CD4-positive, alpha-beta T cell treated with Interleukin-15 for 1 hour (primary cell): Measurements from ENCODE around the gene IL15RA.
"Not testable (repeated sequence)": the region's sequence is repeated elsewhere in the genome, so short reads cannot be mapped to it uniquely, and the experiment has no call there.

ENCODE experiments used
- DNase-seq: peaks from one replicate; pipeline ENCODE4 v3.0.0-alpha.2; 2020

Gene IL15RA

DNA sequence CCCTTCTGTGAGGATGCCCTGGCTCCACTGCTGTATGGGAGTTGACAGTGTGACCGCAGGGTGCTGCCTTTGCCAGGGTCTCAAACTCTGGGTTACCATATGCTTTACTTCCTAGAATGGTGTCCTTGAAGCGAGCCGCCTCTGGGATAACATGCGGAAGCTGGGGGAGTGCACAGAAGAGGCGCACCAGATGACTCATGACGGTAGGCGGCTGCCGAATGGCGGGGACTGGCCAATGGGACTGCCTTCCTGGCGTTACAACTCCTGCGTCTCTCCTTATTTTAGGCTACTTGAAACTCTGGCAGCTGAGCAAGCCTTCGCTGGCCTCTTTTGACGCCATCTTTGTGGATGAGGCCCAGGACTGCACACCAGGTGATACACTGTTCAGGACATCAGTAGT is 60.0 kb downstream of the IL15RA start:
- DNase-seq = no peak

DNA sequence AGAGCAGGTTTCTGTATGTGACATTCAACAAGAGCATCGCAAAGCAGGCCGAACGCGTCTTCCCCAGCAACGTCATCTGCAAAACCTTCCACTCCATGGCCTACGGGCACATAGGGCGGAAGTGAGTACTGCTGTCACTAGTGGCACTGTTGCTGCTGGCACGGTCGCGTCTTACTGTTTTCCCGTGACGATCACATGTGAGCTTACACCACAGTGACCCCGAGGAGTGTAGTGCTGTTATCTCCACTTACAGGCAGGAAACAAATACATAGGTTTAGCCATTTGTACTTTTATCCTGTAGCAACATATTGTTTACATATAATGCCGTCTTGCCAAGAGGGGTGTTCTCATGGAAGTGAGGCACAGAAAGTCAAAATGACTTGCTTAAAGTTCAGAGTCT is 61.9 kb downstream of the IL15RA start:
- DNase-seq = no peak

DNA sequence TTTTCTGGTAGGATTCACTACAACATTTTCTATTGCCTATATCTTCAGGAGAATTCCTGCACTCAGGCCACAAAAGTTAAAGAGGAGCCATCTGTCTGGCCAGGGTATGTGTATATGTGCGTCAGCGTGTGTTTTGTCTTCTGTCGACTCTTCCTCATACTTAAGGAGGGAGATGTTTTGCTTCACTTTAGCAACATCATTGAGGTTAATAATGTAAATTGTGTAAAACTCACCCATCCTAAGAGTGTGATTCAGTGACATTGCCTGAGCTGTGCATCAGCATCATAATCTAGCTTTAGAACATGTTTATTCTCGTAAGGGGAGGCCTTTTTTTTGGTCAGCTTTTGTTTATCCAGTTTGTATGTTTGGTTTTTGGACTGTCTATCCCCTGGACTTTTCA is 63.6 kb downstream of the IL15RA start:
- no peak for DNase-seq

DNA sequence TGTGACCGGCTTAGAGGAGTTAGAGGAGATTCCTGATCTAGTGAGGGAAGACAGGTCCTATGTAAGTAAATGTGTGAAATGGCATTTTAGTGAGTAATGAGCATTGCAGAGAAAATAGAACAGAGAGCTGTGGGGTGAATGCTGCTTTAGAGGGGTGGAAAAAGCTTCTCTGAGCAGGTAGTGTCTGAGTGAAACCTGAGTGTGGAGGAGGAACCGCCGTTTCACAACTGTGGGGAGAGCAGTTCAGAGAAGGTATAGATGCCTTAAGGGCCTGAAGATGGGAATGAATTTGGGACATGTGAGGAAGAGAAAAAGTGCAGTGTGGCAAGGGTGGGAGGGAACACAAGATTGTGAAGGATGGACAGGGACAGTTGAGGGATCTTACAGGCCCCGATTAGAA is 65.7 kb downstream of the IL15RA start:
- no peak for DNase-seq

DNA sequence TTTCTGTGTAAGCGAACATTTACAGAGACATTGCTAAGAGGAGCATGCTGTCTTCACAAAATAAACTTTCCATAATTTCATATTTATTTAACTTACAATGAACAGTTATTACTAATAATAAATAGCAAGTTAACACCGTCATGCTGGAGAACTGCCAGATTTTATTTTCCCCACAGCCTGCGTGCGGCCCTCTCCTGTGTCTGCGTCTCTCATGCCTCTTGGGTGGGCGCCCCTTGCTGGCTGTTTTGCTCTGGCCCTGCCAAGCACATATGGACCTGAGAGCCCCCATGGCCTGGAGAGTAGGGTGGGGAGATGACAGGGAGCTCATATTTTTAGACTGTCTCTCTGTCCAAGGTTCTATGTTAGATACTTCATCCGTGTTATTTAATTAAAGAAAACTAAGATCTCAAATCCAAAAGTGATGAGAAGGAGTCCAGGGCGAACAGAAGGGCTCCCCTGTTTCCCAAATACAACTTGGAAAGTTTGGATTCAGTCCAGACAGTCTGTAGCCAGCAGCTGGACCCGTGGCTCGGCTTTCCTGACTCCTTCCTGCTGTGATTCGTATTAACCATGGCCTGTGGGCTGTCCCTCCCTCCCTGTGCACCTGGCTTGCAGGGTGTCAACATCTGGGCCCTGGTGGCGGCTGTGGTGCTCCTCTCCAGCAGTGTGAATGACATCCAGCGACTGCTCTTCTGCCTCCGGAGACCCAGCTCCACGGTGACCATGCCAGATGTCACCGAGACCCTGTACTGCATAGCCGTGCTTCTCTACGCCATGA is 66.8 kb downstream of the IL15RA start:
- no peak for DNase-seq

DNA sequence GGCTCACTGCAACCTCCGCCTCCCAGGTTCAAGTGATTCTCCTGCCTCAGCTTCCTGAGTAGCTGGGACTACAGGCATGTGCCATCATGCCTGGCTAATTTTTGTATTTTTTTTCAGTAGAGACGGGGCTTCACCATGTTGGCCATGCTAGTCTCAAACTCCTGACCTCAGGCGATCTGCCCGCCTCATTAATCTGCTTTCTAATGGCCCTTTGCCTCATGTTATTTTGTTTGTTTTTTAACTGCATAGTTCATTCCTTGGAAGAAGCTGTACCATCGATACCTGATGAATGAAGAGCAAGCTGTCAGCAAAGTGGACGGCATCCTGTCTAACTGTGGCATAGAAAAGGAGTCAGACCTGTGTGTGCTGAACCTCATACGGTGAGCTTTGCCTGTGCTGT is 68.7 kb downstream of the IL15RA start:
- DNase-seq = not testable (repeated sequence)

DNA sequence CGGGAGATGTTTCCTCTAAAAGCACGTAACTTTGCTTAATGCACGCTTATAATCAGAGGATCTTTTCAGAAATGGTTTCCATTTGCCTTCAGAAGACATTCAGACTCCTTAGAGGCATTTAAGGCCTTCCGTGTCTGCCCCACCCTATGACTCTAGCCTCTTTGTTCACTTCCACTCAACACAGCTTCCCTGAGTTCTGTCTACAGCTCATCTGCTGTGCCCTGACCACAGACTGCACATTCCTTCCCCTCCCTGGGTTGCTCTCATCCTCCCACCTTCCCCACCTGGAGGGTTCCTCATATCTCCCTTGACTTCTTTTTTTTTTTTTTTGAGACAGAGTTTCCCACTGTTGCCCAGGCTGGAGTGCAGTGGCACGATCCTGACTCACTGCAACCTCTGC is 70.7 kb downstream of the IL15RA start:
- no peak for DNase-seq

DNA sequence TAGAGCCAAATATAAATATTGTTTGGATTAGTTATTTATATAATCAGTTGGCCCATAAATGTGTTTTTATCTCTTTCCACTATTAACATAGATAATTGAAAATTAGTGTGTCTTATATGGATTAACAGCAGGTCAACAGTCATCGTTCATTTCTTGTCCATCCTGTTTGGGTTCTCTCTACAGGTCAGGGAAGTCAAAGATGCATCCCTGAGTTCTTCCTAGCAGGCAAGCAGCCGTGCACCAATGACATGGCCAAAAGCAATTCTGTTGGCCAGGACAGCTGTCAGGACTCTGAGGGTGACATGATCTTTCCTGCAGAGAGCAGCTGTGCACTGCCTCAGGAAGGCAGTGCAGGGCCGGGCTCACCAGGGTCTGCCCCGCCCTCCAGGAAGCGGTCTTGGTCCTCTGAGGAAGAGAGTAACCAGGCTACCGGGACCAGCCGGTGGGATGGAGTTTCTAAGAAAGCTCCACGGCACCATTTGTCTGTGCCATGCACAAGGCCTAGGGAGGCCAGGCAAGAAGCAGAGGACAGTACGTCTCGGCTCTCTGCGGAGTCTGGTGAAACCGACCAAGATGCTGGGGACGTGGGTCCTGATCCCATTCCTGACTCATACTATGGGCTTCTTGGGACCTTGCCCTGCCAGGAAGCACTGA is 71.4 kb downstream of the IL15RA start:
- DNase-seq = no peak

DNA sequence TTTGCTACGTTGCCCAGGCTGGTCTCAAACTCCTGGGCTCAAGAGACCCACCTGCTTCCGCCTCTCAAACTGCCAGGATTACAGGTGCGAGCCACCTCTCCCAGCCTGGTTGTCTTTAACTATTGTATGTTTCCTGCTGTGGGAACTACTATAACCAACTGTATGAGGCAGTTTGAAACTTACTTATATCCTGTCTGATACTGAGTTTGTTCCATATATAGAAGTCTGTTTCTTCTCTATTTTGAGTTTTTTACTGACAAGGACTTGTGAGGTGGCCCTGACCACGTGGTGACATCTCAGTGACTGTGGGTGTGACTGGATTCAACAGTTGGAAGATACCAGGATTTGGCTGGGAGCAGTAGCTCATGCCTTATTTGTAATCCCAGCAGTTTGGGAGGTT is 73.1 kb downstream of the IL15RA start:
- DNase-seq = no peak

DNA sequence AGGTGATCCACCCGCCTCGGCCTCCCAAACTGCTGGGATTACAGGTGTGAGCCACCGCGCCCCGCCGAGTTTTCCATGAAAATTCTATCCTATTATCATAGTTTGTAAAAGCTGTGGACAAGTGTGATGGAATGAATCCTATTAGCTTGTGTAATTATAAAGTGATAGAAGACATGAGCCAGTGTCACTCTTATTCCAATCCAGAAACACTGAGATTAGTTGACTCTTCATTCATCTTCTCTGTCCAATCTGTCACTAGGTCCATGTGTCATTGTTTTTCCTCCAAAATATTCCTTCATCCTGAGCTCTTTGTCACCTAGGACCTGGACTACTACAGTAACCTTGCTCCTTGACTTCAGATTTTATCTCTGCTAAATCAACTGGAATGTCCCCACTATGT is 73.8 kb downstream of the IL15RA start:
- no peak for DNase-seq

DNA sequence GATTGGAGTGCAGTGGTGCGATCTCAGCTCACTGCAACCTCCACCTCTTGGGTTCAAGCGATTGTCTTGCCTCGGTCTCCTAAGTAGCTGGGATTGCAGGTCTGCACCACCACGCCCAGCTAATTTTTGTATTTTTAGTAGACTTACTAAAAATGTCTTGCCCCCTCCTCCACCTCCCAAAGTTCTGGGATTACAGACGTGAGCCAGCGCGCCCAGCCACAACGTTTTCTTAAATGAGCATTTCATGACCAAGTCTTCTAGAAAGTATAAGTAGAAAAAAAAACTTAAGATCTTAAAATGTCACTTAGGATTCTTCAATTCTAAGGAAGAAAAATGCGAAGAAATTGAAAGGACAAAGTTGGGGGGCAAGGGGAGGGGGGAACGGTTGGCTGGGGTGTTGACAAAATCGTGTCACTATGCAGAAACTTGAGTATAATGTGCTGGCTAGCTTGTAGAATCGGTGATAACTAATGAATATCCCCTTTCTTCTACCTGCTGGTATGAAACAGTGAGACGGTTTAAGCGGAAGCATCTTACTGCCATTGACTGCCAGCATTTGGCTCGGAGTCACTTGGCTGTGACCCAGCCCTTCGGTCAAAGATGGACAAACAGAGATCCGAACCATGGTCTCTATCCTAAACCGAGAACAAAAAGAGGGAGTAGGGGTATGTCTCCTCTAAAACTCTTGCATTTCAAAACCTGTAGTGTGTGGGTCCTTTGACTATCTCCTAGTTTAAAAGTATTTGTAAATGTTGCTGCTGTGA is 74.7 kb downstream of the IL15RA start:
- DNase-seq = no peak
